Astrocyte (in vitro differentiated cells and primary cell): ENCODE data around the gene DLGAP4. TPM values are rescaled to one million over a fixed set of nuclear protein-coding genes. Genes with fewer than 3 reads are reported as not detected.

ENCODE experiments used
- DNase-seq: peaks from one replicate; pipeline ENCODE4 v3.0.0-alpha.2; 2010; ENCODE audit warnings: low read depth
- FAIRE-seq: peaks from 2 replicates; lab custom pipeline; 2011; peaks lifted over from hg19 to GRCh38; lab: Jason Lieb, UNC
- H2AFZ ChIP-seq: 2 replicates; pipeline ENCODE4 v1.6.0; 2012; ENCODE audit warnings: low read depth, low read length, inconsistent platforms
- H3K27ac ChIP-seq: 2 replicates; pipeline ENCODE4 v1.5.1; 2011; ENCODE audit warnings: low read depth, low read length, inconsistent platforms
- H3K27me3 ChIP-seq: 2 replicates; pipeline ENCODE4 v1.6.0; 2011; ENCODE audit warnings: low read length, inconsistent platforms; ENCODE audit not compliant: insufficient read depth
- H3K36me3 ChIP-seq: 2 replicates; pipeline ENCODE4 v1.5.1; 2011; ENCODE audit warnings: low read length, inconsistent platforms; ENCODE audit not compliant: insufficient read depth
- H3K4me1 ChIP-seq: 2 replicates; pipeline ENCODE4 v1.5.1; 2011; ENCODE audit warnings: low read length, inconsistent platforms; ENCODE audit not compliant: insufficient read depth
- H3K4me2 ChIP-seq: 2 replicates; pipeline ENCODE4 v1.6.0; 2012; ENCODE audit warnings: low read length, inconsistent platforms
- H3K4me3 ChIP-seq: 2 replicates; pipeline ENCODE4 v1.5.1; 2011; ENCODE audit warnings: low read depth, mild to moderate bottlenecking, low read length, inconsistent platforms; ENCODE audit not compliant: insufficient read depth
- H3K79me2 ChIP-seq: 2 replicates; pipeline ENCODE4 v1.6.0; 2012; ENCODE audit warnings: mild to moderate bottlenecking, low read length, inconsistent platforms; ENCODE audit not compliant: insufficient read depth
- H3K9ac ChIP-seq: 2 replicates; pipeline ENCODE4 v1.6.0; 2012; ENCODE audit warnings: mild to moderate bottlenecking, low read length, inconsistent platforms
- H3K9me3 ChIP-seq: 2 replicates; pipeline ENCODE4 v1.5.1; 2012; ENCODE audit warnings: low read depth, mild to moderate bottlenecking, low read length, inconsistent platforms; ENCODE audit not compliant: insufficient read depth
- H4K20me1 ChIP-seq: 2 replicates; pipeline ENCODE4 v1.6.0; 2012; ENCODE audit warnings: low read length, inconsistent platforms; ENCODE audit not compliant: insufficient read depth
- H3K27ac Mint-ChIP-seq: one replicate; pipeline ENCODE4 v1.8.0; 2021; ENCODE audit warnings: mild to moderate bottlenecking, mixed read lengths; ENCODE audit not compliant: unreplicated experiment
- H3K27me3 Mint-ChIP-seq: one replicate; pipeline ENCODE4 v1.8.0; 2021; ENCODE audit warnings: low read depth, mixed read lengths; ENCODE audit not compliant: unreplicated experiment
- H3K36me3 Mint-ChIP-seq: one replicate; pipeline ENCODE4 v1.8.0; 2021; ENCODE audit warnings: low read depth, mixed read lengths; ENCODE audit not compliant: unreplicated experiment
- H3K4me1 Mint-ChIP-seq: one replicate; pipeline ENCODE4 v1.8.0; 2021; ENCODE audit warnings: low read depth, mixed read lengths; ENCODE audit not compliant: unreplicated experiment
- H3K4me3 Mint-ChIP-seq: one replicate; pipeline ENCODE4 v1.8.0; 2021; ENCODE audit warnings: mild to moderate bottlenecking, moderate library complexity, mixed read lengths; ENCODE audit not compliant: unreplicated experiment
- H3K9me3 Mint-ChIP-seq: one replicate; pipeline ENCODE4 v1.8.0; 2021; ENCODE audit warnings: mild to moderate bottlenecking, mixed read lengths; ENCODE audit not compliant: unreplicated experiment
- CTCF ChIP-seq: IDR thresholded peaks from 2 replicates; pipeline ENCODE4 v1.5.1; 2011; ENCODE audit warnings: low read depth, mild to moderate bottlenecking, inconsistent platforms, low read length, moderate library complexity; ENCODE audit not compliant: insufficient read depth
- EZH2 ChIP-seq: IDR thresholded peaks from 2 replicates; pipeline ENCODE4 v1.6.1; 2012; ENCODE audit warnings: mild to moderate bottlenecking, low read length, inconsistent platforms; ENCODE audit not compliant: insufficient read depth
- total RNA-seq: library from RNA; stranded (reverse); gene quantifications from 2 replicates; pipeline ENCODE4 v1.2.1, GENCODE V29; 2021

DLGAP4 gene
- total RNA-seq, 1 donor from 2014 or later = 135 TPM

- Histone ChIP-seq H3K36me3 (peaks cover 59% of the 10 kb centered on the region), H3K9me3 (no peaks in the 10 kb centered on the region), H4K20me1 (peaks cover 80% of the 10 kb centered on the region), H2AFZ (no peak overlapping the region), H3K9ac (peak overlapping the region; percentile 29), H3K79me2 (peaks cover 92% of the 10 kb centered on the region), H3K27me3 (no peaks in the 10 kb centered on the region), H3K4me2 (peak overlapping the region; percentile 55), H3K4me1 (peaks cover 35% of the 10 kb centered on the region), H3K27ac (peak overlapping the region; percentile 67), H3K4me3 (no peak overlapping the region)
- Mint-ChIP-seq H3K9me3 (no peaks in the 10 kb centered on the region), H3K27ac (no peak overlapping the region), H3K4me3 (peak overlapping the region; percentile 50), H3K36me3 (peaks cover 28% of the 10 kb centered on the region), H3K27me3 (no peaks in the 10 kb centered on the region), H3K4me1 (peaks cover 28% of the 10 kb centered on the region)
- FAIRE-seq (no peak), DNase-seq (no peak)
- TF ChIP-seq CTCF (no peak), EZH2 (no peak)
Observed at GRCh38 chr20:36499723-36500501, 193.8 kb downstream of the DLGAP4 start.

- Mint-ChIP-seq H3K9me3 (no peaks in the 10 kb centered on the region), H3K27me3 (no peaks in the 10 kb centered on the region), H3K4me3 (no peak overlapping the region), H3K36me3 (peaks cover 26% of the 10 kb centered on the region), H3K27ac (no peak overlapping the region), H3K4me1 (peaks cover 28% of the 10 kb centered on the region)
- H2AFZ ChIP-seq = no peak overlapping the region
- FAIRE-seq (no peak), DNase-seq (no peak)
- peaks cover 92% of the 10 kb centered on the region for H3K79me2 ChIP-seq
- no peak overlapping the region for H3K4me2 ChIP-seq
- peaks cover 35% of the 10 kb centered on the region for H3K4me1 ChIP-seq
- H3K27me3 ChIP-seq = no peaks in the 10 kb centered on the region
- H4K20me1 ChIP-seq = peaks cover 76% of the 10 kb centered on the region
- no peak overlapping the region for H3K4me3 ChIP-seq
- H3K9ac ChIP-seq = no peak overlapping the region
- peaks cover 71% of the 10 kb centered on the region for H3K36me3 ChIP-seq
- no peak overlapping the region for H3K27ac ChIP-seq
- no peaks in the 10 kb centered on the region for H3K9me3 ChIP-seq
- no peak for TF ChIP-seq CTCF
- TF ChIP-seq EZH2 = no peak
Observed at GRCh38 chr20:36501367-36502006, 195.3 kb downstream of the DLGAP4 start.
